ENCODE data around the gene ASNSD1. TPM values are rescaled to one million over a fixed set of nuclear protein-coding genes. Genes with fewer than 3 reads are reported as not detected.

ASNSD1 gene
- total RNA-seq, 1 experiment from 2014 or later: 14.8 TPM

DNA sequence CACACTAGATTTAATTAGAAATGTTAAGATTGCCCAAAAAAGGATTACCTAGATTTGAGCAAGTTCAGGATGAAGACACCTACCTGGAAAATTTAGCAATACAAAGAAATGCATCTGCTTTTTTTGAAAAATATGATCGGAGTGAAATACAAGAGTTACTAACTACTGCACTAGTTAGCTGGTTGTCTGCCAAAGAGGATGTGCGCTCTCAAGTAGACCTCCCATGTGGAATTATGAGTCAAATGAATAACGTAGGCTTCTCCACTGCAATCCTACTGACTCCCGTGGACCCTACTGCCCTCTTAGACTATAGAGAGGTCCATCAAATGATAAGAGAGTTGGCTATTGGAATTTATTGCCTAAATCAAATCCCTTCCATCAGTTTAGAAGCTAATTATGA is 15.2 kb downstream of the ASNSD1 start:
- Histone ChIP-seq H3K9me2 (ENCODE audit: insufficient read depth) (no peaks in the 10 kb centered on the region), H3K9me3 (ENCODE audit: insufficient read depth, low read depth) (0 out of 2 replicates have a peak, but pooled peaks cover 5% of the 10 kb centered on the region), H4K20me1 (ENCODE audit: insufficient read depth) (no peaks in the 10 kb centered on the region), H3K79me2 (ENCODE audit: low read depth) (no peaks in the 10 kb centered on the region), H2AFZ (no peak overlapping the region), H3K4me1 (replicated peaks; ENCODE audit: insufficient read depth) (no peaks in the 10 kb centered on the region), H3F3A (ENCODE audit: insufficient read depth, low read depth) (peaks cover 8% of the 10 kb centered on the region; the same call in 1 of the 2 replicates), H3K27ac (no peak overlapping the region), H3K4me3 (no peak overlapping the region), H3K4me2 (no peak overlapping the region), H3K27me3 (ENCODE audit: insufficient read depth, low read depth) (no peaks in the 10 kb centered on the region), H3K36me3 (ENCODE audit: low read depth) (no peaks in the 10 kb centered on the region)
- BruUV-seq (replicated peaks): no TSS peak
- no peak for TF ChIP-seq EZH2 (IDR thresholded peaks at IDR 0.05; ENCODE audit: low read depth)
- TF ChIP-seq, protein P1, sequence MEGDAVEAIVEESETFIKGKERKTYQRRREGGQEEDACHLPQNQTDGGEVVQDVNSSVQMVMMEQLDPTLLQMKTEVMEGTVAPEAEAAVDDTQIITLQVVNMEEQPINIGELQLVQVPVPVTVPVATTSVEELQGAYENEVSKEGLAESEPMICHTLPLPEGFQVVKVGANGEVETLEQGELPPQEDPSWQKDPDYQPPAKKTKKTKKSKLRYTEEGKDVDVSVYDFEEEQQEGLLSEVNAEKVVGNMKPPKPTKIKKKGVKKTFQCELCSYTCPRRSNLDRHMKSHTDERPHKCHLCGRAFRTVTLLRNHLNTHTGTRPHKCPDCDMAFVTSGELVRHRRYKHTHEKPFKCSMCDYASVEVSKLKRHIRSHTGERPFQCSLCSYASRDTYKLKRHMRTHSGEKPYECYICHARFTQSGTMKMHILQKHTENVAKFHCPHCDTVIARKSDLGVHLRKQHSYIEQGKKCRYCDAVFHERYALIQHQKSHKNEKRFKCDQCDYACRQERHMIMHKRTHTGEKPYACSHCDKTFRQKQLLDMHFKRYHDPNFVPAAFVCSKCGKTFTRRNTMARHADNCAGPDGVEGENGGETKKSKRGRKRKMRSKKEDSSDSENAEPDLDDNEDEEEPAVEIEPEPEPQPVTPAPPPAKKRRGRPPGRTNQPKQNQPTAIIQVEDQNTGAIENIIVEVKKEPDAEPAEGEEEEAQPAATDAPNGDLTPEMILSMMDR (conservative IDR thresholded peaks at IDR 0.05): no peak
- intact Hi-C loops (cut with micrococcal nuclease; ENCODE audit: unreplicated experiment): no loop called here
- POLR2A ChIA-PET (ENCODE audit: unreplicated experiment): no interaction called here
- CTCF ChIA-PET: no interaction called here
- no peak for DNase-seq

DNA sequence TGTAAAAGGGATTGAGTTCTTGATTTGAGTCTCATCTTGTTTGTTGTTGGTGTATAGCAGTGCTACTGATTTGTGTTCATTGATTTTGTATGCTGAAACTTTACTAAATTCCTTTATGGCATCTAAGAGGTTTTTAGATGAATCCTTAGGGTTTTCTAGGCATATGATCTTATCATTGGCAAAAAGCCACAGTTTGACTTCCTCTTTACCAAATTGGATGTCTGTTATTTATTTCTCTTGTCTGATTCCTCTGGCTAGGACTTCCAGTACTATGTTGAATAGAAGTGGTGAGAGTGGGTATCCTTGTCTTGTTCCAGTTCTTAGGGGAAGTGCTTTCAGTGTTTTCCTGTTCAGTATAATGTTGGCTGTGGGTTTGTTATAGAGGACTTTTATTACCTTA is 18.0 kb downstream of the ASNSD1 start:
- Histone ChIP-seq H3K9me2 (ENCODE audit: insufficient read depth) (no peaks in the 10 kb centered on the region), H3F3A (ENCODE audit: insufficient read depth, low read depth) (peaks cover under 1% of the 10 kb centered on the region; the same call in 1 of the 2 replicates), H4K20me1 (ENCODE audit: insufficient read depth) (no peaks in the 10 kb centered on the region), H3K27ac (no peak overlapping the region), H3K9me3 (ENCODE audit: insufficient read depth, low read depth) (0 out of 2 replicates have a peak, but pooled peaks cover 5% of the 10 kb centered on the region), H3K27me3 (ENCODE audit: insufficient read depth, low read depth) (no peaks in the 10 kb centered on the region), H3K4me2 (no peak overlapping the region), H2AFZ (no peak overlapping the region), H3K36me3 (ENCODE audit: low read depth) (no peaks in the 10 kb centered on the region), H3K4me3 (no peak overlapping the region), H3K79me2 (ENCODE audit: low read depth) (no peaks in the 10 kb centered on the region), H3K4me1 (replicated peaks; ENCODE audit: insufficient read depth) (no peaks in the 10 kb centered on the region)
- ChIA-PET CTCF (no interaction called here), POLR2A (ENCODE audit: unreplicated experiment) (no interaction called here)
- DNase-seq: no peak
- intact Hi-C loops (cut with micrococcal nuclease; ENCODE audit: unreplicated experiment): no loop called here
- no TSS peak for BruUV-seq (replicated peaks)
- no peak for TF ChIP-seq EZH2 (IDR thresholded peaks at IDR 0.05; ENCODE audit: low read depth)
- TF ChIP-seq, protein P1 (conservative IDR thresholded peaks at IDR 0.05): no peak

- no peaks in the 10 kb centered on the region for H3K9me2 ChIP-seq (ENCODE audit: insufficient read depth)
- no peaks in the 10 kb centered on the region for H3K4me1 ChIP-seq (replicated peaks; ENCODE audit: insufficient read depth)
- no peaks in the 10 kb centered on the region for H3K79me2 ChIP-seq (ENCODE audit: low read depth)
- H3K36me3 ChIP-seq (ENCODE audit: low read depth): no peaks in the 10 kb centered on the region
- BruUV-seq (replicated peaks): no TSS peak
- TF ChIP-seq EZH2 (IDR thresholded peaks at IDR 0.05; ENCODE audit: low read depth): no peak
- TF ChIP-seq, protein P1 (conservative IDR thresholded peaks at IDR 0.05): no peak
- H3K4me3 ChIP-seq: no peak overlapping the region
- no peaks in the 10 kb centered on the region for H3K27me3 ChIP-seq (ENCODE audit: insufficient read depth, low read depth)
- no peaks in the 10 kb centered on the region for H3F3A ChIP-seq (ENCODE audit: insufficient read depth, low read depth)
- no peak for DNase-seq
- H3K9me3 ChIP-seq (ENCODE audit: insufficient read depth, low read depth): 0 out of 2 replicates have a peak, but pooled peaks cover 5% of the 10 kb centered on the region
- ChIA-PET CTCF (no interaction called here), POLR2A (ENCODE audit: unreplicated experiment) (no interaction called here)
- H3K27ac ChIP-seq: no peak overlapping the region
- no peak overlapping the region for H2AFZ ChIP-seq
- no peaks in the 10 kb centered on the region for H4K20me1 ChIP-seq (ENCODE audit: insufficient read depth)
- H3K4me2 ChIP-seq: no peak overlapping the region
- intact Hi-C loops (cut with micrococcal nuclease; ENCODE audit: unreplicated experiment): no loop called here
Measured at GRCh38 chr2:189681203-189681602, 19.9 kb downstream of the ASNSD1 start.

Measured in PC-9 (cell line).